Prostate gland (tissue), 2 donors: ENCODE measurements around the gene CMTM8. TPM values are rescaled to one million over a fixed set of nuclear protein-coding genes. Genes with fewer than 3 reads are reported as not detected.
A peak's percentile ranks its signal among the peaks of the same experiment; 100 is the strongest.

Experiments
- DNase-seq: peaks from one replicate; pipeline ENCODE4 v3.0.0-alpha.2; 2019; ENCODE audit warnings: low spot score
- H3K27ac ChIP-seq, 2 donors: fragments of 200-600 bp; sonication (generic); 2 replicates each; pipeline ENCODE4 v1.5.1; 2017 to 2019
- H3K27me3 ChIP-seq: fragments of 200-600 bp; sonication (generic); replicated peaks from 2 replicates; pipeline ENCODE4 v1.5.1; 2019; ENCODE audit not compliant: insufficient read depth
- H3K36me3 ChIP-seq, 2 donors: fragments of 200-600 bp; sonication (generic); 1 replicate in 1 of 2; 2 replicates in 1 of 2; pipeline versions ENCODE4 v1.5.1 to v1.8.1; 2017 to 2019
- H3K4me1 ChIP-seq: fragments of 200-600 bp; sonication (generic); replicated peaks from 2 replicates; pipeline ENCODE4 v1.5.1; 2019
- H3K4me3 ChIP-seq, 2 donors: fragments of 200-600 bp; sonication (generic); 2 replicates each; pipeline ENCODE4 v1.5.1; 2017 to 2019
- H3K9me3 ChIP-seq: fragments of 200-600 bp; sonication (generic); 2 replicates; pipeline ENCODE4 v1.5.1; 2017
- POLR2A ChIP-seq: fragments of 450-650 bp; IDR thresholded peaks from one replicate; pipeline ENCODE4 v1.6.1; 2016; ENCODE audit warnings: antibody characterized with exemption, mild to moderate bottlenecking
- POLR2AphosphoS5 ChIP-seq: sonication (generic); formaldehyde crosslinking; IDR thresholded peaks from one replicate; pipeline ENCODE4 v1.6.1; 2017; ENCODE audit warnings: antibody characterized with exemption
- WGBS: methylation state at CpG from one replicate; pipeline ENCODE4 v1.1.5; 2018; 5-methylcytosine and 5-hydroxymethylcytosine counted together
- intact Hi-C: fragments of 100-400 bp; cut with DNase I; formaldehyde crosslinking; loops from one replicate; pipeline ENCODE4 v1.14.2; 2022
- total RNA-seq, 2 donors: library from RNA; depleted of rRNA; stranded (reverse); fragments of >200 nt; gene quantifications; one replicate each; pipeline ENCODE4 v1.1.0, GENCODE V29; 2016
- TF ChIP-seq, protein P1 (sequence below), 4 experiments: fragments of 200-600 bp in 2 of 4; fragments of 450-650 bp in 2 of 4; sonication (generic) in 2 of 4; IDR thresholded peaks; 1 replicate in 3 of 4; 2 replicates in 1 of 4; pipeline ENCODE4 v1.5.1; 2016 to 2019; ENCODE audit warnings: antibody characterized with exemption in 4 of 4, mild to moderate bottlenecking in 2 of 4, moderate library complexity in 2 of 4

CMTM8 gene
- total RNA-seq, 2 donors from 2014 or later, result 28.8 to 30.3 TPM

DNA sequence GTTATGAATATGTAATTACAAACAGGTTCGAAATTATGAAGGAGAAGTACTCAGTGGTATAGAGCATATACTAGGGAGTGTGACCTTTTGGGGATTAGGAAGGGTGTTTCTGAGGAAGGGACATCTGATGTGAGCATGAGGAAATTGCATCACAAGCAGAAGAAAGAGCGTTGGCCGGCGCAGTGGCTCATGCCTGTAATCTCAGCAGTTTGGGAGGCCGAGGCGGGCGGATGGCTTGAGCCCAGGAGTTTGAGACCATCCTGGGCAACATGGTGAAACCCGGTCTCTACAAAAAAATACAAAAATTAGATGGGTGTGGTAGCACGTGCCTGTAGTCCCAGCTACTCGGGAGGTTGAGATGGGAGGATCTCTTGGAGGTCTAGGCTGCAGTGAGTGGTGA lies 160.1 kb downstream of the CMTM8 start:
- no peak overlapping the region for H3K27ac ChIP-seq
- intact Hi-C loops, result no loop called here
- no peaks in the 10 kb centered on the region for H3K27me3 ChIP-seq
- WGBS, result 85% methylated on average over 10 of the region's 10 CpGs
- H3K4me3 ChIP-seq, result no peak overlapping the region
- no peaks in the 10 kb centered on the region for H3K36me3 ChIP-seq
- no peak for DNase-seq
- H3K9me3 ChIP-seq, result no peaks in the 10 kb centered on the region
- no peaks in the 10 kb centered on the region for H3K4me1 ChIP-seq
- TF ChIP-seq, protein P1, sequence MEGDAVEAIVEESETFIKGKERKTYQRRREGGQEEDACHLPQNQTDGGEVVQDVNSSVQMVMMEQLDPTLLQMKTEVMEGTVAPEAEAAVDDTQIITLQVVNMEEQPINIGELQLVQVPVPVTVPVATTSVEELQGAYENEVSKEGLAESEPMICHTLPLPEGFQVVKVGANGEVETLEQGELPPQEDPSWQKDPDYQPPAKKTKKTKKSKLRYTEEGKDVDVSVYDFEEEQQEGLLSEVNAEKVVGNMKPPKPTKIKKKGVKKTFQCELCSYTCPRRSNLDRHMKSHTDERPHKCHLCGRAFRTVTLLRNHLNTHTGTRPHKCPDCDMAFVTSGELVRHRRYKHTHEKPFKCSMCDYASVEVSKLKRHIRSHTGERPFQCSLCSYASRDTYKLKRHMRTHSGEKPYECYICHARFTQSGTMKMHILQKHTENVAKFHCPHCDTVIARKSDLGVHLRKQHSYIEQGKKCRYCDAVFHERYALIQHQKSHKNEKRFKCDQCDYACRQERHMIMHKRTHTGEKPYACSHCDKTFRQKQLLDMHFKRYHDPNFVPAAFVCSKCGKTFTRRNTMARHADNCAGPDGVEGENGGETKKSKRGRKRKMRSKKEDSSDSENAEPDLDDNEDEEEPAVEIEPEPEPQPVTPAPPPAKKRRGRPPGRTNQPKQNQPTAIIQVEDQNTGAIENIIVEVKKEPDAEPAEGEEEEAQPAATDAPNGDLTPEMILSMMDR (IDR thresholded peaks at IDR 0.05), result no peak
- TF ChIP-seq POLR2AphosphoS5, result no peak
- TF ChIP-seq POLR2A, result no peak

DNA sequence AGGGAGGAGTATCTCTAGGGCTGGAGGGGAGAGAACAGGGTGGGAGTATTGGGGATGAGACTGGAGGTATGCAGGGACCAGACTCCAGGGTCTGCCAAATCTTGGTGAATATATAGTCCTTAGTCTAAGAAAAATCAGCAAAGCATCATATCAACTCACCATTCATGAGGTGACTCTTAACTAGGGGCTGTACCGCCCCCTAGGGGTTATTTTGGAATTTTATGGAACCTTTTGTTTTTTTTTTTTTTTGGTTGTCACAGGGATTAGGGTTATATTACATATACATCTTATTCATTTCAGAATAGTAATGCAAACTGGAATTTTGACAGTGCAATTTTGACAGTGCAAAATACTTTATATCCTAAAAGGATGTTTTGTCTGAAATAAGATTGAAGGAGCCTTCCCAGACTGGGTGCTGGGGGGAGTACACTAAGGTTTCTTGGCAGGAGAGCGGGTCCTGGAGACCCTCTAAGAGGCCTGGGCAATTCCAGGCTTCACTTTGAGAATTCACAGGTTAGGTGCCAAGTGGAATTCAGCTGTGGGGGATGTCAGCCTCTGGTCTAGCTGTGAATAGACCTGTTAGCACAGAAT lies 160.6 kb downstream of the CMTM8 start:
- DNase-seq, result no peak
- 60% methylated on average over 2 of the region's 2 CpGs for WGBS
- intact Hi-C loops, result no loop called here

GRCh38 chr3:32401126-32401525 lies 162.6 kb downstream of the CMTM8 start:
- no peaks in the 10 kb centered on the region for H3K9me3 ChIP-seq
- intact Hi-C loops, result no loop called here
- peak overlapping the region; percentile 32 to 43 for H3K4me3 ChIP-seq
- H3K4me1 ChIP-seq, result no peaks in the 10 kb centered on the region
- H3K27me3 ChIP-seq, result no peaks in the 10 kb centered on the region
- peak overlapping the region; percentile 70 to 83 for H3K27ac ChIP-seq
- no peak for DNase-seq
- no peaks in the 10 kb centered on the region for H3K36me3 ChIP-seq
- TF ChIP-seq, protein P1 (IDR thresholded peaks at IDR 0.05), result no peak
- WGBS, result 18% methylated on average over 10 of the region's 11 CpGs

More for the DNA sequence above, 160.6 kb downstream of the CMTM8 start:
- Histone ChIP-seq H3K27ac (no peak overlapping the region), H3K36me3 (no peaks in the 10 kb centered on the region), H3K4me1 (no peaks in the 10 kb centered on the region), H3K4me3 (no peak overlapping the region), H3K27me3 (no peaks in the 10 kb centered on the region), H3K9me3 (no peaks in the 10 kb centered on the region)
- TF ChIP-seq POLR2AphosphoS5 (no peak), POLR2A (no peak)
- TF ChIP-seq, protein P1 (IDR thresholded peaks at IDR 0.05), result peak; percentile 9 to 61 (median 46)

- no peaks in the 10 kb centered on the region for H3K36me3 ChIP-seq
- 2% methylated on average over 28 of the region's 41 CpGs for WGBS
- no peaks in the 10 kb centered on the region for H3K4me1 ChIP-seq
- H3K9me3 ChIP-seq, result no peaks in the 10 kb centered on the region
- H3K27ac ChIP-seq, result peak overlapping the region; percentile 70 to 83
- DNase-seq, result peak; percentile 61
- intact Hi-C loops, result no loop called here
- peak; percentile 54 for TF ChIP-seq POLR2AphosphoS5
- TF ChIP-seq, protein P1 (IDR thresholded peaks at IDR 0.05), result no peak
- peak; percentile 30 for TF ChIP-seq POLR2A
- H3K4me3 ChIP-seq, result peak overlapping the region; percentile 32 to 43
- no peaks in the 10 kb centered on the region for H3K27me3 ChIP-seq
These were observed 163.1 kb downstream of the CMTM8 start for GRCh38 chr3:32401556-32402081.

GRCh38 chr3:32403663-32404062 lies 165.2 kb downstream of the CMTM8 start:
- Histone ChIP-seq H3K4me3 (no peak overlapping the region), H3K27ac (no peak overlapping the region), H3K9me3 (no peaks in the 10 kb centered on the region), H3K4me1 (no peaks in the 10 kb centered on the region), H3K36me3 (no peaks in the 10 kb centered on the region), H3K27me3 (no peaks in the 10 kb centered on the region)
- TF ChIP-seq, protein P1 (IDR thresholded peaks at IDR 0.05), result no peak
- no peak for TF ChIP-seq POLR2A
- TF ChIP-seq POLR2AphosphoS5, result no peak
- intact Hi-C loops, result no loop called here
- 56% methylated on average over 3 of the region's 3 CpGs for WGBS
- DNase-seq, result no peak
